Measurements from ENCODE around the gene EIF1.

- TF ChIP-seq POLR2A (IDR thresholded peaks at IDR 0.05) (no peak), CTCF (IDR thresholded peaks at IDR 0.05) (no peak)
These were observed 5.2 kb upstream of the EIF1 start for GRCh38 chr17:41683441-41684007.

Data from lower leg skin (tissue), 3 donors.